GM12892 (cell line): ENCODE results near the gene SPSB1.

Source experiments
- POLR2A ChIP-seq: IDR thresholded peaks from 2 replicates; pipeline ENCODE4 v1.6.1; 2011; ENCODE audit warnings: low read depth, low read length, control low read depth
- POLR2AphosphoS5 ChIP-seq: IDR thresholded peaks from 2 replicates; pipeline ENCODE4 v1.6.1; 2011; ENCODE audit warnings: low read depth, low read length, control low read depth

DNA sequence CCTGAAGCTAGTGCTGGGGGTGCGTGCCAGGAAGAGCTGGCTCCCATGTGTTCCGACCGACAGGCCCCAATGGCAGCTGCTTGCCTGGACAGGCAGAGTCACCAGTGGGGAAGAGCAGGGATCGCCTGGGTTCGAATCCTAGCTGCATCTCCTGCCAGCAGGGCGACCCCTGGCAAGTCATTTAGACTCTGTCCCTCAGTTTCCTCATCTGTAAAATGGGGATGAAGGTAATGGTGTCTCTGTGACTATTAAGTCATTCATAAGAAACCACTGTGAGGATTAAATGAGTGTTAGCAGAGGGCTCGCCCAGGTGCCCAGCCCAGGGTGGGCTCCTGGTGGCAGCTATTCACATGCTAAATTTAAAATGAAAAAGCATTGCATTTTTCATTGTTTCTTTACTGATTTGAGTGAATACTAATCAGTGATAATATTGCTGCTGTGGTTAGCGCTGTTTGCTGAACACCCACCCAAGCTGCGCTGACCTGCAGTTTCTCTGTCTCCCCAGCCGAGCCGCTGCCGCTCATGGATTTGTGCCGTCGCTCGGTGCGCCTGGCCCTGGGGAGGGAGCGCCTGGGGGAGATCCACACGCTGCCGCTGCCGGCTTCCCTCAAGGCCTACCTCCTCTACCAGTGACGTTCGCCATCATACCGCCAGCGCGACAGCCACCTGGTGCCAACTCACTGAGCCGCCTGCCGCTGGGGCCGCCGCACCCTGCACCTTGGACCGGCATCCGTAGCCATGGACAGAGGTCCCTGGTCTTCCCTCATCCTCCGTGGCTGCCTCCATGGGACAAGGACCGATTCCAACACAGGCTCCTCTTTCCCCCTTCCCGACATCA is 74.5 kb downstream of the SPSB1 start:
- TF ChIP-seq POLR2A = no peak
- TF ChIP-seq POLR2AphosphoS5 = no peak
